Daoy (cell line): Measurements from ENCODE around the gene DRD3. TPM values are rescaled to one million over a fixed set of nuclear protein-coding genes. Genes with fewer than 3 reads are reported as not detected.

ENCODE experiments used
- total RNA-seq: library from RNA; depleted of rRNA; stranded (reverse); fragments of >200 nt; shearing (Covaris generic); gene quantifications from 2 replicates; pipeline ENCODE4 v1.2.3, GENCODE V29; 2014; rRNA removed

Gene DRD3
- total RNA-seq, 1 experiment from 2014 or later, result not detected

Other genes starting within 250 kb of the DRD3 start
- gene ZDHHC23, start 231.0 kb downstream of the DRD3 start, total RNA-seq, result 6.0 and 9.2 TPM in 2 replicates
- 1.1 and 2.7 TPM in 2 replicates for gene CCDC191, start 122.5 kb downstream of the DRD3 start, total RNA-seq
- 37.0 and 82.4 TPM in 2 replicates for gene QTRT2, start 122.3 kb downstream of the DRD3 start, total RNA-seq
- gene ZNF80, start 58.5 kb upstream of the DRD3 start, total RNA-seq, result not detected in 2 replicates
- not detected in 2 replicates for gene TIGIT, start 115.0 kb upstream of the DRD3 start, total RNA-seq